Mononuclear cell (primary cell): ENCODE data around the gene CLEC2L. TPM values are rescaled to one million over a fixed set of nuclear protein-coding genes. Genes with fewer than 3 reads are reported as not detected.

Source experiments
- H3K27me3 ChIP-seq: 2 replicates; pipeline ENCODE4 v1.6.0; 2011; ENCODE audit warnings: low read length, control low read depth; ENCODE audit not compliant: insufficient read depth
- H3K4me1 ChIP-seq: 2 replicates; pipeline ENCODE4 v1.5.1; 2011; ENCODE audit warnings: mild to moderate bottlenecking, low read length, control low read depth; ENCODE audit not compliant: insufficient read depth
- H3K4me3 ChIP-seq: 2 replicates; pipeline ENCODE4 v1.5.1; 2011; ENCODE audit warnings: mild to moderate bottlenecking, low read length, moderate library complexity
- H3K9me3 ChIP-seq: 2 replicates; pipeline ENCODE4 v1.5.1; 2011; ENCODE audit warnings: low read depth, mild to moderate bottlenecking, control low read depth, low read length
- total RNA-seq: library from RNA; depleted of rRNA; stranded (reverse); fragments of >200 nt; gene quantifications from one replicate; pipeline ENCODE4 v1.2.3, GENCODE V29; 2012

The CLEC2L gene
- total RNA-seq, 1 donor = 0.52 TPM

GRCh38 chr7:139560199-139560598, 36.7 kb downstream of the CLEC2L start:
- Histone ChIP-seq H3K4me1 (no peaks in the 10 kb centered on the region), H3K27me3 (no peaks in the 10 kb centered on the region), H3K4me3 (no peak overlapping the region), H3K9me3 (no peaks in the 10 kb centered on the region)

- H3K9me3 ChIP-seq = no peaks in the 10 kb centered on the region
- H3K27me3 ChIP-seq = no peaks in the 10 kb centered on the region
- no peaks in the 10 kb centered on the region for H3K4me1 ChIP-seq
- no peak overlapping the region for H3K4me3 ChIP-seq
Observed at GRCh38 chr7:139560678-139561077, 37.2 kb downstream of the CLEC2L start.

- Histone ChIP-seq H3K4me3 (no peak overlapping the region), H3K4me1 (no peaks in the 10 kb centered on the region), H3K9me3 (no peaks in the 10 kb centered on the region), H3K27me3 (no peaks in the 10 kb centered on the region)
Observed at GRCh38 chr7:139562491-139562890, 39.0 kb downstream of the CLEC2L start.

GRCh38 chr7:139562961-139563565, 39.6 kb downstream of the CLEC2L start:
- Histone ChIP-seq H3K4me3 (no peak overlapping the region), H3K27me3 (no peaks in the 10 kb centered on the region), H3K9me3 (no peaks in the 10 kb centered on the region), H3K4me1 (no peaks in the 10 kb centered on the region)

DNA sequence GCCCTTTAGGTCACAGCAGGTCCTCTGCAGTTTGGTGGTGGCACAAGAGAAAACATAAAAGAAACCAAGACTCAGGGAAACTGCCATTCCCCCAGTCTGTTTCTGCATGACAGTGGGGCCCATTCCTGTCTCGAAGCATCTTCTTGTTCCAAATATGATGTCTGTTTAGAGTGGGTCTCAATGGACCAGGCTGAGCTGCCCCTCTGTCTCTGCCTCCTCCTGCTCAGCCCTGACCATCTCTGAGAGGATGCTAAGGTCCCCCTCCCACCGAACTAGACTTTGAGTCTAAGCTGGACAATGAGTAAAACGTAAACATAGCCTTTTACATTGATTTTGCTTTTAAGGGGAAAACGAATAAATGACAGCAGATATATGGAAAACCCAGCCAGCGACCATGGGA, 40.4 kb downstream of the CLEC2L start:
- Histone ChIP-seq H3K4me3 (no peak overlapping the region), H3K9me3 (no peaks in the 10 kb centered on the region), H3K27me3 (no peaks in the 10 kb centered on the region), H3K4me1 (no peaks in the 10 kb centered on the region)

DNA sequence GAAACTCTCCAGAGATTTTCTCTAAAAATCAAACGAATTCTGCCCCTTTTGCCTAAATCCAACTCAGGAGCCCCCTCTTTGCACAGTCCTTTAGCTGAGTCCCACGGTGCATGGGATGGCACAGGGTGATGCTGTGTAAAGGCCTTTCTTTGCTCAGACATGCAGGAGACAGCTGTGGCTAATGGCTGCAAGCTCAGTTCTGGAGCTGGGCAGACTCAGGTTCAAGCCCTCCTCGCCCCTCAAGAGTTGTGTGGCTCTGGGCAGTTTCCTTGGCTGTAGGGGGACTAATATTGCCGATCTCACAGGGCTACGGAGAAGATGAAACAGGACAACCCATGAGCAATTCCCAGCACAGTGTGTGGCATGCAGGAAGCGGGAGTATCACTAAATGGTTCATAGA, 42.6 kb downstream of the CLEC2L start:
- H3K9me3 ChIP-seq = no peaks in the 10 kb centered on the region
- no peak overlapping the region for H3K4me3 ChIP-seq
- H3K27me3 ChIP-seq = no peaks in the 10 kb centered on the region
- H3K4me1 ChIP-seq = no peaks in the 10 kb centered on the region

DNA sequence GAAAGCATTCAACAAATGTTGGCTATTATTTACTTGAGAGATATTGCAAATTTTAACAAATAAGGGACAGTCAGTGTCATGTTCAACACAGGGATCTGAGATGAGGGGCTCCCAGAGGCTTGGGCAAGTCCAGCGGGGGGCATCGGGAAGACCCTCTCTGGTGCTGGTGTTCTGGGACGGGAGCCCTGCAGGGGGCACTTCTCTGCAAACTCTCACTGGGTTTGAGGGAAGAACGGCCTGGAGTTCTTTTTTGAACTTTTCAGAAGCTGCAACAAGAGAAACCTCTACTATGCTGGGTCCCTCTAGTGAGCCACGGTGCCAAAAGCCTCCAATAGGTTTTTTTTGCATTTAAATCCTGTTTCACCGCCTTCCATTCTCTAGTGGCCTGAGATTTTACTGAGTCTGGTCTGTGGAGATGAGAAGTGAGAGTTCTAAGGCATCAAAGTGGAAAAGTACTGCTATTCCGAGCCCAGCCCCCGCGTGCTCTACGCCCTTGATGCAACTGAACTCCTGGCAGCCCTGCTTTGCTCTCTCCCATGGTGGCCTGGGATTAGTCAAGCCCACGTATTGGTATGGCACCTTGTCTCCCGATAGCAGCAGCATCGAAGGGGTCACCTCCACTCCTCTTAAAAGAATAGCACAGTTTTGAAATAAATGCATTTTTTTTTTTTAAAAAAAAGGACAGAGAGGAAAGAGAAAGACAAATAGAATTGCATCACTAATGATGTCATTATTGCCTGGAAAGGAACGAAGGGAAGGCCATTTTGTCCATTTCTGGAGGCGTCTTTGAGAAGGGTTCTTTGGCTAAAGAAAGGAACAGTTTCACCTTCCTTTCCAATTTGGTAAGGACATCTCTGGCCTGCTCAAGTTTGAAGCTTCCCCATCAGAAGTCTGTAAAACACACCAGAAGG, 43.5 kb downstream of the CLEC2L start:
- H3K4me3 ChIP-seq = no peak overlapping the region
- H3K27me3 ChIP-seq = no peaks in the 10 kb centered on the region
- H3K4me1 ChIP-seq = no peaks in the 10 kb centered on the region
- no peaks in the 10 kb centered on the region for H3K9me3 ChIP-seq

DNA sequence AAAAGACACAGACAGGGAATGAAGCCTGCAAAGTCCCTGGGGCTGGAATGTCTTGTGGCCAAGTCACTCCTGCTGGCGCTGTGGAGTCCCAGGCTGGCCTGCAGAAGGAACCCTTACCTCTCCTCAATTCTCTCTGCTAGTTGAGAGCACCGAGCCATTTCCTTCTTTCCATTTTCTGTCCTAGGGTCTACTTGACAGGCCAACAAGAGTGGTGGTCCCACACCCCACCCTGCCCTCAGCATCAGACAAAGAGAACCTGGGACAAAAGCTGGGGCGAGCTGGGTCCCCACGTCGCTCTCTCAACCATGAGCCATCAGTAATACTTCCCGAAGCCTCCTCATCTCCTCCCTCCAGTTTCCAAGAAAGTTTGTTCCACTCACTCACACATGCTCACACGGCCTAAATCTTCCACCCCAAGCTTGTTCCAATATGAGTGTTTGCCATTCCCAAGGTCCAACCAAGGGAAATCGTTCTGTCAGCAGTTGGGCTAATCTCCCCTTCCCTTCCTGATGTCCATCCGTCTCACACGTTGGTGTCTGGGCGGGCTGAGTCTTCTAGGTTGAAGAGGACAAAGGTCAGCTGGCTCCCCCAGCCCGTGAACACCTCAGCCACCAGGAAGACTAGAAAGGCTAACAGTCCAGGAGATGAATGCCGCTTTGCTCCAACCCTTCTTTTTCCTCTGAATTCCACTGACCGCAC, 44.3 kb downstream of the CLEC2L start:
- Histone ChIP-seq H3K4me1 (no peaks in the 10 kb centered on the region), H3K27me3 (no peaks in the 10 kb centered on the region), H3K4me3 (no peak overlapping the region), H3K9me3 (no peaks in the 10 kb centered on the region)

DNA sequence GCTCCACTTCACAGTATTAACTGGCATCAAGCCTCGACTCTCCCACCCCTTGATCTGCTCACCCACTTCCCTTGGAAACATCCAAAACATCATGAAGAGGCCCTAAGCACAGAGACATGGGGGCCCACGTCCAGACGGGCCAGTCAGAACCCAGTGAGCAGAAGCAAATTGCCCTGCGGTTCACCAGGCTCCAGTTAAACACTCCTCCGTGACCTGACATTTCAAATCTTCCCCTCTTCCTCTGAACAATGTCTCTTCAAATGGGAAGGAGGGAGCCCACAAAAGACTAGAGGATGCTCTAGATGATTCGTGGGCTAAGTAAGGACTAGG, 44.8 kb downstream of the CLEC2L start:
- H3K4me1 ChIP-seq = no peaks in the 10 kb centered on the region
- H3K27me3 ChIP-seq = no peaks in the 10 kb centered on the region
- H3K9me3 ChIP-seq = no peaks in the 10 kb centered on the region
- H3K4me3 ChIP-seq = no peak overlapping the region

- Histone ChIP-seq H3K4me3 (no peak overlapping the region), H3K9me3 (no peaks in the 10 kb centered on the region), H3K27me3 (no peaks in the 10 kb centered on the region), H3K4me1 (no peaks in the 10 kb centered on the region)
Observed at GRCh38 chr7:139568813-139569490, 45.5 kb downstream of the CLEC2L start.

DNA sequence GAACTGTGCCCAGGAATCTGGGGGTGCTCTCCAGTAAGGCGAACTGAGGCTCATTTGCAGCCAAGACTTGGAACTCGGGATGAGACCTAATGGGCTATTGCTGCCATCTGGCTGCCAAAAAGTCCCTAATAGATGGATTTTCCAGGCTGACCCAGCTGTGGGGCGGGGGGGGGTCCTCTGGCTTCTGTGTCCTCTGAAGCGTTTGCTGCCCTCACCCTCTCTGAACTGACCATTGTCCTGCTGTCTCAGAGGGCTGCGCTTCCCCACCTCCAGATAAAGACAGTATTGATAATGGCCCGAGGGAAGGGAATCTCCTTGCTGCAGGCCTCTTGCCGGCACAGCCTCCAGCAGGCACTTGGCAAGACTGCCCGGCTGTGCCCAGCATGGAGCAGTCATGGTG, 46.6 kb downstream of the CLEC2L start:
- no peak overlapping the region for H3K4me3 ChIP-seq
- no peaks in the 10 kb centered on the region for H3K4me1 ChIP-seq
- no peaks in the 10 kb centered on the region for H3K27me3 ChIP-seq
- H3K9me3 ChIP-seq = no peaks in the 10 kb centered on the region

DNA sequence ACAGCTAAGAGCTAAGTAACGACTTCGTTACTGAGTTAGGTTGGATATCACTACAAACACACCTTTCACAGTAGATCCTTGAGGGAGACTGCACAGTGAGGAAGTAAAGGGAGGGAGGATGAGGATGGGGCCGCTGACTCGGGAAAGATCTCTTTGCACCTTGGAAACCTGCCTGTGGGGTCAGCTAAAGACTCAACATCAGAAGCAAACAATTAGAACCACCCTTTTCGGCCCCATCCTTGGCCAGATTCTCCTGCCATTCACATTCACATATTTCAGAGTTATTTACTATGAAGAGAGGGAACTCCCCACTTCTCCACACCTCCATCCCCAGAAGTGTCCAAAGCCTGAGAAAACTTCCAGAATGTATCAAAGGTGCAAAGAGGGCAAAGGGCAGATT, 47.1 kb downstream of the CLEC2L start:
- no peak overlapping the region for H3K4me3 ChIP-seq
- H3K27me3 ChIP-seq = no peaks in the 10 kb centered on the region
- H3K4me1 ChIP-seq = no peaks in the 10 kb centered on the region
- no peaks in the 10 kb centered on the region for H3K9me3 ChIP-seq

DNA sequence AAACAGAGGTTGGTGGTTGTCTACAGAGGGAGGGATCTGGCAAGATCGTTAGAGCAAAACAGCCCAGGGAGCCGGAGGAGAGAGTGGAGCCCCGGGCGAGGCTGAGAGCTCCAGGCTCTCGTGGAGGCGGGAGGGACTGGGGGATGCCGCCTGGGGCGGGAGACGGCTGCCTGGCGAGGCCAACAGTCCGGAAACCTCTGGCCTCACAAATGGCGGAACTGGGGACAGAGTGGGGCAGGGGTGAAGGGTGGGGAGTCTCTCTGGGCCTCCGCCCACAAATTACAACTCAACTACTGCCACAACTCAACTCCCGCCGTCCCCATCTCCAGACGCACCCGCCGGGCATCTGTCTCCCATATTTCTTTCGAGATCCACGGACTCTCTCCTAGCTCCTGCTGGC, 47.7 kb downstream of the CLEC2L start:
- Histone ChIP-seq H3K9me3 (no peaks in the 10 kb centered on the region), H3K27me3 (no peaks in the 10 kb centered on the region), H3K4me3 (no peak overlapping the region), H3K4me1 (no peaks in the 10 kb centered on the region)

DNA sequence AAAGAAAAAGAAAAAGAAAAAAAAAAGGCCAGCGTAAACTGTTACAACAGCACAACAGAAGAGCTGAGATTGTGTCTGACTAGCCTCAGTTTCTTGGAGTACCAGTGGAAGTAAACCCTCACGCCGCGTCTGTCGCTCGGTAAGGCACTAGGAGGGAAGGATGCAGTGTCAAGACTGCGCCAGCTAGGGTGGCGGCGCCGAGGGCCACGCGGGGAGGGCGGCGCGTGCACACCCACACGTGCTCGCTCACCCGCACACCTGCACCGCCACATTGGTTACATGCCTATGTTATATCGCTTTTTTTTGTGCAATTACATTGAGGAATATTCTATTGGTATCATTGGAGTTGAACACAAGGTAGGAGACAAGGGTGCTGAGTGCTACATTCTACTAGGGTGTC, 48.2 kb downstream of the CLEC2L start:
- H3K4me3 ChIP-seq = no peak overlapping the region
- no peaks in the 10 kb centered on the region for H3K4me1 ChIP-seq
- no peaks in the 10 kb centered on the region for H3K27me3 ChIP-seq
- no peaks in the 10 kb centered on the region for H3K9me3 ChIP-seq

GRCh38 chr7:139572071-139572470, 48.6 kb downstream of the CLEC2L start:
- Histone ChIP-seq H3K9me3 (no peaks in the 10 kb centered on the region), H3K27me3 (no peaks in the 10 kb centered on the region), H3K4me3 (no peak overlapping the region), H3K4me1 (no peaks in the 10 kb centered on the region)
